GM21360 (cell line): Measurements from ENCODE around the gene PCGF5.
"Not testable (repeated sequence)": the region's sequence is repeated elsewhere in the genome, so short reads cannot be mapped to it uniquely, and the experiment has no call there.

Source experiments
- ATAC-seq: cut with Tn5 transposase; IDR thresholded peaks from one replicate; pipeline ENCODE4 v1.9.1; 2021; ENCODE audit warnings: mild to moderate bottlenecking, moderate library complexity; ENCODE audit not compliant: unreplicated experiment

The PCGF5 gene

GRCh38 chr10:91319336-91319735, 98.9 kb downstream of the PCGF5 start:
- no peak for ATAC-seq

- not testable (repeated sequence) for ATAC-seq
Observed at GRCh38 chr10:91323293-91323905, 102.9 kb downstream of the PCGF5 start.

- ATAC-seq: no peak
Observed at GRCh38 chr10:91328320-91328984, 108.0 kb downstream of the PCGF5 start.
